ENCODE measurements around the gene TTPAL.
"Not testable (repeated sequence)": the region's sequence is repeated elsewhere in the genome, so short reads cannot be mapped to it uniquely, and the experiment has no call there.

The TTPAL gene

GRCh38 chr20:44468044-44468782, 7.5 kb upstream of the TTPAL start:
- DNase-seq, result no peak

GRCh38 chr20:44470327-44470726, 5.3 kb upstream of the TTPAL start:
- DNase-seq, result no peak

DNA sequence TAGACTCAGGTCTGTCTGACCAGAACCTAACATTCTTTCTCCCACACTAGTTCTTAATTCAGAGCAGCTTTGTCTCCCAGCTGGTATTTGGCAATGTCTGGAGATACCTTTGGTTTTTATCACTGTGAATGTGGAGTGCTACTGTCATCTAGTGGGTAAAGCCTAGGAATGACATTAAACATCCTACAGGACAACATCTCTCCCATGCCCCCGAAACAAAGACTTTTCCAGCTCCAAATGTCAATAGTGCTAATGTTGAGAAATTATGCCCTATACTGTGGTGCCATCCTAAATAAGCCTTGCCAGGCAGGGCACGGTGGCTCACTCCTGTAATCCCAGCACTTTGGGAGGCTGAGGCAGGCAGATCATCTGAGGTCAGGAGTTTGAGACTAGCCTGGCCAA, 4.2 kb upstream of the TTPAL start:
- no peak for DNase-seq

DNA sequence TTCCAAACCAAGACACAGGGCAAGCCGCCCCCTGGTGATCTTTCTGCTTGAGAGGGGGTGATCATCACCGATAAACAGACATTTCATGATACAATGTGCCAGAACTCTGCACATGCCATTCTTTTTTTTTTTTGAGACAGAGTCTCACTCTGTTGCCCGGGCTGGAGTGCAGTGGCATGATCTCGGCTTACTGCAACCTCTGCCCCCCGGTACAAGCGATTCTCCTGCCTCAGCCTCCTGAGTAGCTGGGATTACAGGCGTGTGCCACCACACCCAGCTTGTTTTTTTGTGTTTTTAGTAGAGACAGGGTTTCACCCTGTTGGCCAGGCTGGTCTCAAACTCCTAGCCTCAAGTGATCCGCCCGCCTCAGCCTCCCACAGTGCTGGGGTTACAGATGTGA, 3.4 kb upstream of the TTPAL start:
- not testable (repeated sequence) for DNase-seq

- no peak for DNase-seq
Measured at GRCh38 chr20:44475372-44475693, 341 bp upstream of the TTPAL start.

DNA sequence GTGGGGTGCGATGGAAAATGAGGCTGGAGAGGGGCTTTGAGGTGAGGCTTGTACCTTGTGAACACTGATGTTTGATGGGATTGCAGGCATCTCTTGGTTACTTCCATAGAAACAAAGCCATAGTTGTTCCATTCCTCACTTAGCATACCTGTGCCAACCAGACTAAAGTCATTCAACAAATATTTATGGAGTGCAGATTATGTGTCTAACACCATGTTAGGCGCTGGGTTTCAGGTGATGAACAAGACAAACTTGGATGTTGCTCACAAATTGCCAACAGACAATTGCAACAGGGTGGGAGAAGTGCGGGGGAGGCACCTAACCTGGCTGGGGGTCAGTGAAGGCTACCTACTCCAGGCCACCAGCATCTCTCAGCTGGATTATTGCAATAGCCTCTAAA, 1.5 kb downstream of the TTPAL start:
- DNase-seq, result no peak

- no peak for DNase-seq
Measured at GRCh38 chr20:44478206-44478605, 2.5 kb downstream of the TTPAL start.

DNA sequence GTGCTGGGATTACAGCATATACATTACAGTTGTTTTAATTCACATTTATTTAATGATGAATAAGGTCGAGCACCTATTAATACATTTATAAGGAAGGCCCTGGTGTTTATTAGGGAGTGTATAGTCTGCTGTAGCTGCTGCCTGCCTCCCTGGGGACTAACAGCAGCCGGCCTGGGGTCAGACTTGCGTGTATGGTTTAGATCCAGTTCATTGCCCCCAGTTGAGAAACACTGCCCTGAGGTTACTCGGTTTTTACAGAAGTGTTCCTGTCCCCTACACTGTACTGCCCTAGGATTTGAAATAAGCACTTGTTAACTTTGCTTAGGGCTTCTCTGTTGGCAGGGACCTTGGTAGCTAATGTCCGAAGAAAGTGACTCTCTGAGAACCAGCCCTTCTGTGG, 4.0 kb downstream of the TTPAL start:
- DNase-seq, result no peak

GRCh38 chr20:44480097-44480496, 4.4 kb downstream of the TTPAL start:
- no peak for DNase-seq

DNA sequence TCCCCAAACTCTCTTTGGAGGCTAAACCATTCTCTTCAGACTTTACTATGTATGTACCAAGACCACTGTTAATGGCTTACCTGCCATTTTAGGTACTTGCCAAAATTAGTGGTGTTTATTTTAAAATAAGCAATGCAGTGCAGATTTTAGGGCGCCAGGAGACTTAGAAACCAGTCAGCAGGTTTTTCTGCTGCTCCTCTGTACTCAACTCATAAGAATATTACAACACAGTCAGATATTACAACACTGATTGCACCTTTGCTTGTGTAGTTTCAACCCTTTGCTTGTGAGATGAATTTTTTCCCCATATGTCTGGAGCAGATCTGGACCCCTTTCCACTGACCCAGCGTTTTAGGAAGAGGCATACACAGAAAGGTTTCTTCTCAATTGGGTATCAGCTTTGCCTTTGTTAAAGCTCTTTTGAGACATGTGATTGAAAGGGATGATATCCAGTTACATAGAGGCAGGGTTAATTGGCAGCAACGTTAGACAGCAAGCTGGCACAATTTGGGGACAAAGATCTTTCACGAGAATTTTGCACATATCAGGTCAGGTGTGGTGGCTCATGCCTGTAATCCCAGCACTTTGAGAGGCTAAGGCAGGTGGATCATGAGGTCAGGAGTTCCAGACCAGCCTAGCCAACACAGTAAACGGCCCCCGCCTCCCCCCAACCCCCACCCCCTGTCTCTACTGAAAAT, 6.2 kb downstream of the TTPAL start:
- DNase-seq, result no peak

GRCh38 chr20:44483112-44483511, 7.4 kb downstream of the TTPAL start:
- no peak for DNase-seq

- DNase-seq, result no peak
Measured at GRCh38 chr20:44485078-44485829, 9.6 kb downstream of the TTPAL start.

- no peak for DNase-seq
Measured at GRCh38 chr20:44485830-44486198, 10.1 kb downstream of the TTPAL start.

- no peak for DNase-seq
Measured at GRCh38 chr20:44488551-44488950, 12.9 kb downstream of the TTPAL start.

DNA sequence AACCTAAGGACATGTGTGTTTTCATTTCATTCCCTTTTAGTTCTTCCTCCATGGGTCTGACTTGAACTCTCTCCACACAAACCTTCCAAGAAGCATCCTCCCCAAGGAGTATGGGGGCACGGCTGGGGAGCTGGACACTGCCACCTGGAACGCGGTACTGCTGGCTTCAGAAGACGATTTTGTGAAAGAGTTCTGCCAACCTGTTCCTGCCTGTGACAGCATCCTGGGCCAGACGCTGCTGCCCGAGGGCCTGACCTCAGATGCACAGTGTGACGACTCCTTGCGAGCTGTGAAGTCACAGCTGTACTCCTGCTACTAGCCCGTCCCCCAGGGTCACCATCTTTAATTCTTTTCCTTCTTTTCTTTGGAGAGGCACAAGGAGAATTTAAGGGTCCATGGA, 13.5 kb downstream of the TTPAL start:
- no peak for DNase-seq

DNA sequence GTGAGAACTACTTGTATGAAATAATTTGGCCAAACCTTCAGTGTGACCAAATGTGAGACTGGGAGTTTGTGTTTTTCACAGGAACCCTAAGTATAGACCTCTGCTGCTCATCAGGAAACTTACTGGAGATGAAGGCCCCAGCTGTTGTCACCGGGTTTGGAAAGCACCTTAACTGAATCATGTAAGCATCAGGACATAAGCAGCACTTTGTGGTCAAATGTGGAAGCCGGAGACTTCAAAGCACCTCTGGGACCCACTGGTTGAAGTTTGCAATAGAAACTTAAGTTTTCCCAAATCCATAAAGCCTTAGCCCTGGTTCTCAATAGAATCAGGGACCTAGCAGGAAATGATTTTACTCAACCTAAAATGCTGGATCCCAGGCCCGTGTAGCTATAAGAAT, 14.3 kb downstream of the TTPAL start:
- no peak for DNase-seq

DNA sequence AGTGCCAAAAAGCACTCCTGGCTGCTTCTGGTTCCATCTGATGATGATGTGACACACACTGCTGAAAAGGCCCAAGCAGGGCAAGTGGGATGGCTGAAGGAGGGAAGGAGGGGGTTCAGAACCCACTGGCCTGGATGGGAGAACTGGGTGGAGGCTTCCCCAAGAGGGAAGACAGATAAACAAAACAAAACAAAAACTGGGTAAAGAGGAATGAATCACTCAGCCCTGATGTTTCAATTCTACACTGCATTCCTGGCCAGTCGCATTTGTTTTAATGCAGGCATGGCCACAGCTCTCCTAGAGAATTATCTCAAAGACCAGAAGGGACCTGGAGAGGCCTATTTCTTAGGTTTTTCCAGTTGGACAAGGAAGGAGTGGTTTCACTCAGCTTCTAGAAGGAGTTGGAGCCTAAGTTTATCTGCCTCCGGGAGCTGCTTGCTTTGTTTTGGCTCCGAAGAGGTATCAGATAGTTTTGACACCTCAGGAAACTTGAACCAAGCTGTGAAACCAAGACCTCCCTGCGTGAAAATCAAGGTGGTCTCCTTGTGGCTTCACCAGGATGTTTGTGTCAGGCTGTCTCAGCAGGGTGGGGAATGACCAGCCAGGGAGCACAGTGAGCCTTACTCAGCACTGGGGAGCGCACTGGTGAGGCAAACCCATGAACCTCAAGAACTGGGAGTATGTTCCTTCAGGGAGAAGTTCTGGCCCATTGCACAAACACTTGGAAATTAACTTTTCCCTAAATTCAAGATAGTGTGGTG, 16.1 kb downstream of the TTPAL start:
- DNase-seq, result no peak

GRCh38 chr20:44494266-44494665, 18.6 kb downstream of the TTPAL start:
- DNase-seq, result no peak

- DNase-seq, result no peak
Measured at GRCh38 chr20:44494681-44495080, 19.0 kb downstream of the TTPAL start.

DNA sequence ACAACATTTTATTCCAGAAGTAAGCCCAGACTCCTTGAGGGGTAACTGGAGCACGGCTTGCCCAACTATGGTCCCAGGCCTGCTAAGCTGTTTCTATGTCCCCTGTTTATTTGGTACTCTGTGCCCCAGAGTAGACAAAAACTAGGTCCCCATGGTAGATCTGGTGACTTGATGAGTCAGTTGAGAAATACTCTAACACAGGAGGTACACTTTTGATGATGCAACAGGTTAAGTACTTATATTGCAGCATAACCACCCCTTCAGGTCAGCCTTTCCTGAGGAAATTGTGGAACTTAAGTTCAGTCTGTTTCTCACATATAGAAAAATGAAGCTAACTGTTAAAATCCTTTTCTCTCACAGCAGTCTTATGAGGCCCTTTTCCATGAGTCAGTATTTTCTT, 19.6 kb downstream of the TTPAL start:
- DNase-seq, result peak in 1 of 2 experiments; percentile 22

GRCh38 chr20:44495802-44496481, 20.3 kb downstream of the TTPAL start:
- no peak for DNase-seq

DNA sequence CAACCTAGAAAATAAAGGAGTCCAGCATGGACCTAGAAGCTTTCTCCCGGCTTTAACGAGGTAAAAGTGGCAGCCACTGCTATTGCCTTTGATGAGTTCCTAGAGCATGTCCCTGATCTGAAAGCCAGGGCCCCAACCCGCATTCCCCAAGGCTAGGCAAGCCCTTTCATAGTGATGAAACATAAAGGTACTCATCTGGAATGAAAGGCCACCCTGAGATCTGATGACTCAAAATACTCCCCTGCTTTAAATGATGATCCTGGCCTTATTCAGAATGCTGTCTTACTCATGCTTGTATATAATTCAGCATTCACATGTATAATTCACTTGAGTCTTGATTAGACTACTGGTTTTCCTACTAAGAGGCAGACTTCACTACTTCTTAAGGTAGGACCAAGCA, 21.3 kb downstream of the TTPAL start:
- no peak for DNase-seq

- no peak for DNase-seq
Measured at GRCh38 chr20:44497761-44498160, 22.1 kb downstream of the TTPAL start.

Data from Kasumi-1 (cell line).